ENCODE measurements around the gene VPS16.
"Not testable (repeated sequence)": the region's sequence is repeated elsewhere in the genome, so short reads cannot be mapped to it uniquely, and the experiment has no call there.

VPS16 gene

GRCh38 chr20:2820084-2820895 lies 20.3 kb upstream of the VPS16 start:
- CTCF ChIA-PET, result interaction anchor here (0.7 kb wide), 1 partner anchor 631 kb away, joined by 4 read pairs; no protein-coding TSS in a partner anchor

GRCh38 chr20:2820896-2821869 lies 19.4 kb upstream of the VPS16 start:
- no peak for TF ChIP-seq CTCF (conservative IDR thresholded peaks at IDR 0.05; ENCODE audit: low read depth)
- DNase-seq (ENCODE audit: low spot score), result no peak
- ChIA-PET POLR2A (ENCODE audit: low non-redundant PET) (no interaction called here), CTCF (interaction anchor here (0.7 kb wide), 1 partner anchor 630 kb away, joined by 4 read pairs; no protein-coding TSS in a partner anchor)
- no peak overlapping the region for H3K27ac ChIP-seq

More at GRCh38 chr20:2820084-2820895, 20.3 kb upstream of the VPS16 start:
- no peak for DNase-seq (ENCODE audit: low spot score)
- H3K27ac ChIP-seq, result no peak overlapping the region
- TF ChIP-seq CTCF (conservative IDR thresholded peaks at IDR 0.05; ENCODE audit: low read depth), result no peak
- POLR2A ChIA-PET (ENCODE audit: low non-redundant PET), result no interaction called here

- CTCF ChIA-PET, result no interaction called here
- no peak overlapping the region for H3K27ac ChIP-seq
- TF ChIP-seq CTCF (conservative IDR thresholded peaks at IDR 0.05; ENCODE audit: low read depth), result no peak
- no peak for DNase-seq (ENCODE audit: low spot score)
- POLR2A ChIA-PET (ENCODE audit: low non-redundant PET), result no interaction called here
Measured at GRCh38 chr20:2822073-2822472, 18.5 kb upstream of the VPS16 start.

GRCh38 chr20:2825761-2826160 lies 14.8 kb upstream of the VPS16 start:
- no peak for TF ChIP-seq CTCF (conservative IDR thresholded peaks at IDR 0.05; ENCODE audit: low read depth)
- no peak overlapping the region for H3K27ac ChIP-seq
- no peak for DNase-seq (ENCODE audit: low spot score)
- ChIA-PET POLR2A (ENCODE audit: low non-redundant PET) (no interaction called here), CTCF (no interaction called here)

- no peak for DNase-seq (ENCODE audit: low spot score)
- TF ChIP-seq CTCF (conservative IDR thresholded peaks at IDR 0.05; ENCODE audit: low read depth), result no peak
- ChIA-PET CTCF (no interaction called here), POLR2A (ENCODE audit: low non-redundant PET) (no interaction called here)
- H3K27ac ChIP-seq, result no peak overlapping the region
Measured at GRCh38 chr20:2826655-2827054, 13.9 kb upstream of the VPS16 start.

GRCh38 chr20:2829376-2829775 lies 11.2 kb upstream of the VPS16 start:
- H3K27ac ChIP-seq, result no peak overlapping the region
- no peak for TF ChIP-seq CTCF (conservative IDR thresholded peaks at IDR 0.05; ENCODE audit: low read depth)
- no peak for DNase-seq (ENCODE audit: low spot score)
- ChIA-PET CTCF (no interaction called here), POLR2A (ENCODE audit: low non-redundant PET) (no interaction called here)

- CTCF ChIA-PET, H3K27ac ChIP-seq: not testable (repeated sequence)
Measured at GRCh38 chr20:2831206-2831605, 9.3 kb upstream of the VPS16 start.

More at GRCh38 chr20:2831206-2831605, 9.3 kb upstream of the VPS16 start:
- DNase-seq (ENCODE audit: low spot score); POLR2A ChIA-PET (ENCODE audit: low non-redundant PET): not testable (repeated sequence)
